Osteoblast (primary cell): ENCODE data around the gene DOCK7. TPM values are rescaled to one million over a fixed set of nuclear protein-coding genes. Genes with fewer than 3 reads are reported as not detected.

Experiments used
- DNase-seq: peaks from one replicate; pipeline ENCODE4 v3.0.0; 2011; ENCODE audit warnings: low spot score, mixed read lengths; ENCODE audit not compliant: insufficient read length; ENCODE audit errors: missing footprints
- H2AFZ ChIP-seq: 2 replicates; pipeline ENCODE4 v1.6.0; 2011; ENCODE audit warnings: mild to moderate bottlenecking, low read length
- H3K27ac ChIP-seq: 2 replicates; pipeline ENCODE4 v1.5.1; 2011; ENCODE audit warnings: mild to moderate bottlenecking, low read depth, low read length, moderate library complexity
- H3K27me3 ChIP-seq: 2 replicates; pipeline ENCODE4 v1.6.0; 2012; ENCODE audit warnings: mild to moderate bottlenecking, control low read depth, inconsistent platforms, low read length, moderate library complexity; ENCODE audit not compliant: insufficient read depth
- H3K36me3 ChIP-seq: 2 replicates; pipeline ENCODE4 v1.5.1; 2011; ENCODE audit warnings: mild to moderate bottlenecking, low read length, control low read depth, moderate library complexity; ENCODE audit not compliant: insufficient read depth
- H3K4me1 ChIP-seq: 2 replicates; pipeline ENCODE4 v1.5.1; 2011; ENCODE audit warnings: mild to moderate bottlenecking, low read length, control low read depth, moderate library complexity; ENCODE audit not compliant: insufficient read depth
- H3K4me2 ChIP-seq: 2 replicates; pipeline ENCODE4 v1.6.0; 2011; ENCODE audit warnings: mild to moderate bottlenecking, low read length; ENCODE audit not compliant: insufficient read depth
- H3K4me3 ChIP-seq: fragments of 200-600 bp; sonication (generic); 3 replicates; pipeline ENCODE4 v1.5.1; 2012; ENCODE audit warnings: mild to moderate bottlenecking, low read length, inconsistent platforms; ENCODE audit not compliant: insufficient read depth
- H3K79me2 ChIP-seq: 2 replicates; pipeline ENCODE4 v1.6.0; 2012; ENCODE audit warnings: mild to moderate bottlenecking, low read length, control low read depth, inconsistent platforms; ENCODE audit not compliant: insufficient read depth
- H3K9me3 ChIP-seq: 2 replicates; pipeline ENCODE4 v1.5.1; 2011; ENCODE audit warnings: low read depth, low read length, control low read depth
- H4K20me1 ChIP-seq: 2 replicates; pipeline ENCODE4 v1.6.0; 2012; ENCODE audit warnings: mild to moderate bottlenecking, low read length, control low read depth; ENCODE audit not compliant: insufficient read depth
- CTCF ChIP-seq: IDR thresholded peaks from 2 replicates; pipeline ENCODE4 v1.5.1; 2011; ENCODE audit warnings: mild to moderate bottlenecking, low read depth, low read length, moderate library complexity; ENCODE audit errors: extremely low read depth
- total RNA-seq: library from RNA; depleted of rRNA; stranded (reverse); fragments of >200 nt; gene quantifications from 2 replicates; pipeline ENCODE4 v1.2.3, GENCODE V29; 2012

Gene DOCK7
- total RNA-seq, 1 donor: 73.8 TPM

- no peak overlapping the region for H3K4me2 ChIP-seq
- H3K4me1 ChIP-seq: no peaks in the 10 kb centered on the region
- H3K27ac ChIP-seq: no peak overlapping the region
- no peaks in the 10 kb centered on the region for H3K9me3 ChIP-seq
- no peaks in the 10 kb centered on the region for H4K20me1 ChIP-seq
- no peak overlapping the region for H3K4me3 ChIP-seq
- no peak for TF ChIP-seq CTCF
- no peak for DNase-seq
- no peaks in the 10 kb centered on the region for H3K79me2 ChIP-seq
- no peak overlapping the region for H2AFZ ChIP-seq
- H3K36me3 ChIP-seq: no peaks in the 10 kb centered on the region
- H3K27me3 ChIP-seq: no peaks in the 10 kb centered on the region
Observed at GRCh38 chr1:62426237-62426636, 261.9 kb downstream of the DOCK7 start.

- no peak for TF ChIP-seq CTCF
- H4K20me1 ChIP-seq: no peaks in the 10 kb centered on the region
- no peak overlapping the region for H2AFZ ChIP-seq
- no peaks in the 10 kb centered on the region for H3K36me3 ChIP-seq
- no peaks in the 10 kb centered on the region for H3K4me1 ChIP-seq
- no peak for DNase-seq
- H3K9me3 ChIP-seq: no peaks in the 10 kb centered on the region
- no peak overlapping the region for H3K4me2 ChIP-seq
- no peaks in the 10 kb centered on the region for H3K79me2 ChIP-seq
- H3K4me3 ChIP-seq: no peak overlapping the region
- H3K27me3 ChIP-seq: no peaks in the 10 kb centered on the region
- H3K27ac ChIP-seq: no peak overlapping the region
Observed at GRCh38 chr1:62425041-62425440, 263.1 kb downstream of the DOCK7 start.

GRCh38 chr1:62424411-62424810 lies 263.8 kb downstream of the DOCK7 start:
- Histone ChIP-seq H3K9me3 (no peaks in the 10 kb centered on the region), H3K36me3 (no peaks in the 10 kb centered on the region), H3K4me1 (no peaks in the 10 kb centered on the region), H3K4me2 (no peak overlapping the region), H4K20me1 (no peaks in the 10 kb centered on the region), H3K27ac (no peak overlapping the region), H3K79me2 (no peaks in the 10 kb centered on the region), H3K27me3 (no peaks in the 10 kb centered on the region), H2AFZ (peak overlapping the region; percentile 17), H3K4me3 (no peak overlapping the region)
- DNase-seq: no peak
- no peak for TF ChIP-seq CTCF

- no peak for TF ChIP-seq CTCF
- DNase-seq: no peak
Observed at GRCh38 chr1:62423580-62424242, 264.5 kb downstream of the DOCK7 start.

More at GRCh38 chr1:62423580-62424242, 264.5 kb downstream of the DOCK7 start:
- Histone ChIP-seq H3K27me3 (no peaks in the 10 kb centered on the region), H3K4me2 (no peak overlapping the region), H3K9me3 (no peaks in the 10 kb centered on the region), H2AFZ (no peak overlapping the region), H3K27ac (no peak overlapping the region), H3K4me1 (no peaks in the 10 kb centered on the region), H3K36me3 (no peaks in the 10 kb centered on the region), H4K20me1 (no peaks in the 10 kb centered on the region), H3K79me2 (no peaks in the 10 kb centered on the region), H3K4me3 (no peak overlapping the region)
